Chondrocyte (in vitro differentiated cells): ENCODE data around the gene REM2. TPM values are rescaled to one million over a fixed set of nuclear protein-coding genes. Genes with fewer than 3 reads are reported as not detected.
A peak's percentile ranks its signal among the peaks of the same experiment; 100 is the strongest.
"Not testable (repeated sequence)": the region's sequence is repeated elsewhere in the genome, so short reads cannot be mapped to it uniquely, and the experiment has no call there.

ENCODE experiments used
- DNase-seq: peaks from one replicate; pipeline ENCODE4 v3.0.0; 2021; ENCODE audit warnings: mixed read lengths, low spot score
- H3K27ac Mint-ChIP-seq: one replicate; pipeline ENCODE4 v1.8.0; 2021; ENCODE audit warnings: mild to moderate bottlenecking, moderate library complexity, mixed read lengths; ENCODE audit not compliant: unreplicated experiment
- H3K27me3 Mint-ChIP-seq: 2 replicates; pipeline ENCODE4 v1.8.0; 2021; ENCODE audit warnings: low read depth, mixed read lengths
- H3K36me3 Mint-ChIP-seq: 2 replicates; pipeline ENCODE4 v1.8.0; 2021; ENCODE audit warnings: low read depth, mixed read lengths
- H3K4me1 Mint-ChIP-seq: 2 replicates; pipeline ENCODE4 v1.8.0; 2021; ENCODE audit warnings: low read depth, mild to moderate bottlenecking, mixed read lengths
- H3K4me3 Mint-ChIP-seq: one replicate; pipeline ENCODE4 v1.8.0; 2021; ENCODE audit warnings: mild to moderate bottlenecking, moderate library complexity, mixed read lengths; ENCODE audit not compliant: unreplicated experiment
- H3K9me3 Mint-ChIP-seq: 2 replicates; pipeline ENCODE4 v1.8.0; 2021; ENCODE audit warnings: low read depth, mixed read lengths
- CTCF ChIP-seq: fragments of 200-600 bp; sonication (generic); IDR thresholded peaks from 2 replicates; pipeline ENCODE4 v1.5.0; 2021; ENCODE audit warnings: antibody characterized with exemption, mild to moderate bottlenecking, moderate library complexity
- total RNA-seq: library from RNA; stranded (reverse); gene quantifications from 3 replicates; pipeline ENCODE4 v1.2.1, GENCODE V29; 2021

The REM2 gene
- total RNA-seq, 1 donor from 2014 or later, result 0.10 TPM

- Mint-ChIP-seq H3K27ac (peak overlapping the region; percentile 96), H3K9me3 (no peaks in the 10 kb centered on the region), H3K27me3 (no peaks in the 10 kb centered on the region), H3K36me3 (peaks cover 22% of the 10 kb centered on the region), H3K4me3 (peak overlapping the region; percentile 21), H3K4me1 (peaks cover 83% of the 10 kb centered on the region)
- DNase-seq, result no peak
- TF ChIP-seq CTCF, result no peak
Measured at GRCh38 chr14:22849212-22849819, 33.7 kb upstream of the REM2 start.

GRCh38 chr14:22850944-22851764, 31.9 kb upstream of the REM2 start:
- no peak for DNase-seq
- H3K27me3 Mint-ChIP-seq, result no peaks in the 10 kb centered on the region
- TF ChIP-seq CTCF, result no peak
- H3K9me3 Mint-ChIP-seq, result no peaks in the 10 kb centered on the region
- H3K4me3 Mint-ChIP-seq, result no peak overlapping the region
- peak overlapping the region; percentile 96 for H3K27ac Mint-ChIP-seq
- H3K4me1 Mint-ChIP-seq, result peaks cover 65% of the 10 kb centered on the region
- peaks cover 6% of the 10 kb centered on the region for H3K36me3 Mint-ChIP-seq

GRCh38 chr14:22852178-22852577, 30.8 kb upstream of the REM2 start:
- H3K4me3 Mint-ChIP-seq, H3K27me3 Mint-ChIP-seq, DNase-seq, H3K9me3 Mint-ChIP-seq, H3K36me3 Mint-ChIP-seq: not testable (repeated sequence)
- H3K27ac Mint-ChIP-seq, result peak overlapping the region; percentile 94
- H3K4me1 Mint-ChIP-seq, result peaks cover 55% of the 10 kb centered on the region

- H3K27ac Mint-ChIP-seq, result peak overlapping the region; percentile 94
- H3K4me1 Mint-ChIP-seq, result peaks cover 53% of the 10 kb centered on the region
- DNase-seq, result no peak
- no peaks in the 10 kb centered on the region for H3K36me3 Mint-ChIP-seq
- H3K4me3 Mint-ChIP-seq, result peak overlapping the region; percentile 70
- H3K9me3 Mint-ChIP-seq, result no peaks in the 10 kb centered on the region
- TF ChIP-seq CTCF, result no peak
- no peaks in the 10 kb centered on the region for H3K27me3 Mint-ChIP-seq
Measured at GRCh38 chr14:22852599-22852939, 30.5 kb upstream of the REM2 start.

- no peaks in the 10 kb centered on the region for H3K27me3 Mint-ChIP-seq
- H3K36me3 Mint-ChIP-seq, result no peaks in the 10 kb centered on the region
- H3K9me3 Mint-ChIP-seq, result no peaks in the 10 kb centered on the region
- peaks cover 50% of the 10 kb centered on the region for H3K4me1 Mint-ChIP-seq
- peak overlapping the region; percentile 70 for H3K4me3 Mint-ChIP-seq
- TF ChIP-seq CTCF, result peak; percentile 95
- peak overlapping the region; percentile 94 for H3K27ac Mint-ChIP-seq
- peak; percentile 96 for DNase-seq
Measured at GRCh38 chr14:22852940-22853767, 29.9 kb upstream of the REM2 start.

- not testable (repeated sequence) for H3K27ac Mint-ChIP-seq, DNase-seq, H3K27me3 Mint-ChIP-seq, H3K36me3 Mint-ChIP-seq, H3K9me3 Mint-ChIP-seq, H3K4me3 Mint-ChIP-seq
- peaks cover 45% of the 10 kb centered on the region for H3K4me1 Mint-ChIP-seq
Measured at GRCh38 chr14:22854296-22854695, 28.7 kb upstream of the REM2 start.
